ENCODE data around the gene CEP57.
A peak's percentile ranks its signal among the peaks of the same experiment; 100 is the strongest.

The CEP57 gene

GRCh38 chr11:95776859-95777258, 13.4 kb upstream of the CEP57 start:
- no peaks in the 10 kb centered on the region for H3K27me3 ChIP-seq (ENCODE audit: low read length)
- H3K4me2 ChIP-seq (ENCODE audit: low read depth, low read length, poor library complexity, severe bottlenecking), result no peak overlapping the region
- no peaks in the 10 kb centered on the region for H3K9me3 ChIP-seq (ENCODE audit: insufficient read depth, low read length)
- peaks cover 7% of the 10 kb centered on the region; the same call in 1 of the 2 replicates for H3F3A ChIP-seq (ENCODE audit: insufficient read depth)
- no peak overlapping the region for H3K9ac ChIP-seq (ENCODE audit: low read length)
- H2AFZ ChIP-seq (ENCODE audit: low read depth, low read length, severe bottlenecking), result no peak overlapping the region
- no peak overlapping the region for H3K27ac ChIP-seq (ENCODE audit: low read depth, low read length)
- no peak overlapping the region for H3K4me3 ChIP-seq (ENCODE audit: insufficient read depth, low read length, poor library complexity, severe bottlenecking)
- no peaks in the 10 kb centered on the region for H3K9me2 ChIP-seq (replicated peaks; ENCODE audit: insufficient read depth, low read length)
- H3K36me3 ChIP-seq (ENCODE audit: low read length), result peaks cover 93% of the 10 kb centered on the region
- no peaks in the 10 kb centered on the region for H3K79me2 ChIP-seq (ENCODE audit: insufficient read depth, low read length)
- H4K20me1 ChIP-seq (ENCODE audit: low read depth, low read length), result no peaks in the 10 kb centered on the region
- TF ChIP-seq CTCF (IDR thresholded peaks at IDR 0.05; ENCODE audit: insufficient read depth, low read length, poor library complexity, severe bottlenecking) (no peak), EZH2phosphoT487 (conservative IDR thresholded peaks at IDR 0.05; ENCODE audit: low read length) (no peak)

GRCh38 chr11:95778699-95779098, 11.6 kb upstream of the CEP57 start:
- H4K20me1 ChIP-seq (ENCODE audit: low read depth, low read length), result no peaks in the 10 kb centered on the region
- no peaks in the 10 kb centered on the region for H3K9me3 ChIP-seq (ENCODE audit: insufficient read depth, low read length)
- no peak overlapping the region for H3K4me3 ChIP-seq (ENCODE audit: insufficient read depth, low read length, poor library complexity, severe bottlenecking)
- no peaks in the 10 kb centered on the region for H3K9me2 ChIP-seq (replicated peaks; ENCODE audit: insufficient read depth, low read length)
- H3K27me3 ChIP-seq (ENCODE audit: low read length), result no peaks in the 10 kb centered on the region
- peaks cover 94% of the 10 kb centered on the region for H3K36me3 ChIP-seq (ENCODE audit: low read length)
- TF ChIP-seq CTCF (IDR thresholded peaks at IDR 0.05; ENCODE audit: insufficient read depth, low read length, poor library complexity, severe bottlenecking) (no peak), EZH2phosphoT487 (conservative IDR thresholded peaks at IDR 0.05; ENCODE audit: low read length) (no peak)
- 0 out of 2 replicates have a peak, but pooled peaks cover 5% of the 10 kb centered on the region for H3K79me2 ChIP-seq (ENCODE audit: insufficient read depth, low read length)
- no peak overlapping the region for H3K4me2 ChIP-seq (ENCODE audit: low read depth, low read length, poor library complexity, severe bottlenecking)
- H2AFZ ChIP-seq (ENCODE audit: low read depth, low read length, severe bottlenecking), result no peak overlapping the region
- H3F3A ChIP-seq (ENCODE audit: insufficient read depth), result peaks cover 7% of the 10 kb centered on the region; the same call in 1 of the 2 replicates
- H3K9ac ChIP-seq (ENCODE audit: low read length), result no peak overlapping the region
- no peak overlapping the region for H3K27ac ChIP-seq (ENCODE audit: low read depth, low read length)

GRCh38 chr11:95780544-95780943, 9.8 kb upstream of the CEP57 start:
- Histone ChIP-seq H3K9ac (ENCODE audit: low read length) (no peak overlapping the region), H3K27ac (ENCODE audit: low read depth, low read length) (no peak overlapping the region), H3K4me2 (ENCODE audit: low read depth, low read length, poor library complexity, severe bottlenecking) (peak overlapping the region; percentile 3), H3K9me2 (replicated peaks; ENCODE audit: insufficient read depth, low read length) (no peaks in the 10 kb centered on the region), H3K9me3 (ENCODE audit: insufficient read depth, low read length) (no peaks in the 10 kb centered on the region), H4K20me1 (ENCODE audit: low read depth, low read length) (no peaks in the 10 kb centered on the region), H3K36me3 (ENCODE audit: low read length) (peaks cover 80% of the 10 kb centered on the region), H2AFZ (ENCODE audit: low read depth, low read length, severe bottlenecking) (no peak overlapping the region), H3K4me3 (ENCODE audit: insufficient read depth, low read length, poor library complexity, severe bottlenecking) (no peak overlapping the region), H3F3A (ENCODE audit: insufficient read depth) (peaks cover 7% of the 10 kb centered on the region; the same call in 1 of the 2 replicates), H3K79me2 (ENCODE audit: insufficient read depth, low read length) (0 out of 2 replicates have a peak, but pooled peaks cover 5% of the 10 kb centered on the region), H3K27me3 (ENCODE audit: low read length) (no peaks in the 10 kb centered on the region)
- TF ChIP-seq EZH2phosphoT487 (conservative IDR thresholded peaks at IDR 0.05; ENCODE audit: low read length) (no peak), CTCF (IDR thresholded peaks at IDR 0.05; ENCODE audit: insufficient read depth, low read length, poor library complexity, severe bottlenecking) (no peak)
